GM23248 (cell line): Measurements from ENCODE around the gene C1R. TPM values are rescaled to one million over a fixed set of nuclear protein-coding genes. Genes with fewer than 3 reads are reported as not detected.

Experiments
- DNase-seq: peaks from one replicate; pipeline ENCODE4 v3.0.0-alpha.2; 2015
- H2AFZ ChIP-seq: fragments of 200-600 bp; sonication (generic); 2 replicates; pipeline ENCODE4 v1.6.1; 2016; ENCODE audit warnings: antibody characterized with exemption
- H3F3A ChIP-seq: fragments of 200-600 bp; sonication (generic); 2 replicates; pipeline ENCODE4 v1.6.1; 2016; ENCODE audit warnings: mild to moderate bottlenecking, antibody characterized with exemption, mixed run types; ENCODE audit not compliant: insufficient read depth
- H3K27ac ChIP-seq: fragments of 200-600 bp; sonication (generic); 2 replicates; pipeline ENCODE4 v1.5.1; 2016; ENCODE audit warnings: mild to moderate bottlenecking
- H3K27me3 ChIP-seq: fragments of 200-600 bp; sonication (generic); replicated peaks from 2 replicates; pipeline ENCODE4 v1.6.1; 2016; ENCODE audit warnings: mild to moderate bottlenecking; ENCODE audit not compliant: insufficient read depth
- H3K36me3 ChIP-seq: fragments of 200-600 bp; sonication (generic); 2 replicates; pipeline ENCODE4 v1.6.1; 2016; ENCODE audit warnings: low read depth, mild to moderate bottlenecking
- H3K4me1 ChIP-seq: fragments of 200-600 bp; sonication (generic); 2 replicates; pipeline ENCODE4 v1.6.1; 2016; ENCODE audit warnings: mild to moderate bottlenecking; ENCODE audit not compliant: insufficient read depth
- H3K4me2 ChIP-seq: fragments of 200-600 bp; sonication (generic); one replicate; pipeline ENCODE4 v1.6.1; 2016; ENCODE audit warnings: mild to moderate bottlenecking; ENCODE audit not compliant: unreplicated experiment
- H3K4me3 ChIP-seq: fragments of 200-600 bp; sonication (generic); 2 replicates; pipeline ENCODE4 v1.5.1; 2016; ENCODE audit warnings: mild to moderate bottlenecking
- H3K79me2 ChIP-seq: fragments of 200-600 bp; sonication (generic); 2 replicates; pipeline ENCODE4 v1.6.1; 2016; ENCODE audit warnings: mild to moderate bottlenecking; ENCODE audit not compliant: insufficient read depth
- H3K9ac ChIP-seq: fragments of 200-600 bp; sonication (generic); 2 replicates; pipeline ENCODE4 v1.6.1; 2016; ENCODE audit warnings: mild to moderate bottlenecking
- H3K9me2 ChIP-seq: fragments of 200-600 bp; sonication (generic); 2 replicates; pipeline ENCODE4 v1.6.1; 2016; ENCODE audit warnings: mixed run types, mild to moderate bottlenecking, moderate library complexity; ENCODE audit not compliant: insufficient read depth
- H3K9me3 ChIP-seq: fragments of 200-600 bp; sonication (generic); one replicate; pipeline ENCODE4 v1.6.1; 2017; ENCODE audit warnings: low read depth
- H4K20me1 ChIP-seq: fragments of 200-600 bp; sonication (generic); 2 replicates; pipeline ENCODE4 v1.6.0; 2016; ENCODE audit not compliant: insufficient read depth
- EZH2 ChIP-seq: fragments of 200-600 bp; sonication (generic); IDR thresholded peaks from 2 replicates; pipeline ENCODE4 v1.6.1; 2018; ENCODE audit warnings: antibody characterized with exemption, mild to moderate bottlenecking; ENCODE audit not compliant: insufficient read depth, poor library complexity, severe bottlenecking
- EZH2phosphoT487 ChIP-seq: fragments of 200-600 bp; sonication (generic); IDR thresholded peaks from 2 replicates; pipeline ENCODE4 v1.6.1; 2018; ENCODE audit warnings: antibody characterized with exemption, moderate library complexity, mild to moderate bottlenecking, low read depth; ENCODE audit not compliant: insufficient read depth
- WGBS, 2 experiments: methylation state at CpG; one replicate each; pipeline ENCODE4 v1.1.6; 2015 to 2017; ENCODE audit warnings: low lambda C conversion rate in 2 of 2, low coverage in 1 of 2; ENCODE audit errors: missing lambda C conversion rate in 2 of 2; 5-methylcytosine and 5-hydroxymethylcytosine counted together
- in situ Hi-C: fragments of 300-500 bp; cut with MboI; formaldehyde crosslinking; loops from 2 replicates; pipeline ENCODE4 v1.15.0; 2020
- polyA plus RNA-seq: library from polyadenylated mRNA; unstranded; fragments of >200 nt; fragmentation: Nextera tagmentation; extraction: Ambion mirVana; gene quantifications from 2 replicates; pipeline ENCODE4 v1.2.1, GENCODE V29; 2016
- total RNA-seq: library from RNA; depleted of rRNA; stranded (reverse); fragments of >200 nt; shearing (Covaris generic); gene quantifications from 2 replicates; pipeline ENCODE4 v1.2.3, GENCODE V29; 2014

C1R gene
- total and polyA plus RNA-seq, 2 experiments from 2014 or later: 51.1 to 75.0 TPM

DNA sequence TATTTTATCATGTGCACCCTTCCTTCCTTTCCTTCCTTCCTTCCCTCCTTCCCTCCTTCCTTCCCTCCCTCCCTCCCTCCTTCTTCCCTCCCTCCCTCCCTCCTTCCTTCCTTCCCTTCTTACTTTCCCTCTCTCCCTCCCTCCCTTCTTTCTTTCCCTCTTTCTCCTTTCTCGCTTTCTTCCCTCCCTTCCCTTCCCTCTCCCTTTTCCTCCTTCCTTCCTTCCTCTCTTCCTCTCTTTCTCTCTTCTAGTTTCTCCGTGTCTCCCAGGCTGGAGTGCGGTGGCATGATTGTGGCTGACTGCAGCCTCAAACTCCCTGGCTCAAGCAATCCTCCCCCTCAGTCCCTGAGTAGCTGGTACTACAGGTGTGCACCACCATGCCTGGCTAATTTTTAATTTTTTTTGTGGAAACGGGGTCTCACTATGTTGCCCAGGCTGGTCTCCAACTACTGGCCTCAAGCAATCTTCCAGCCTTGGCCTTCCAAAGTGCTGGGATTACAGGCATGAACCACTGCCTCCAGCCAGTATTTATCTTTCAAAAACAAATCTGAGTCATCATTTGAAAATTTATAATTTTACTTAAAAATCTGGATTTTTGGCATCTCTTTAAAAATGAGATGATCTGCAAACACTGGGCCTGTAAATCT, 8.9 kb upstream of the C1R start:
- Histone ChIP-seq H3K4me3 (no peak overlapping the region), H3K79me2 (peaks cover 20% of the 10 kb centered on the region), H3K27me3 (no peaks in the 10 kb centered on the region), H2AFZ (no peak overlapping the region), H3K9ac (no peak overlapping the region), H3K4me2 (no peak overlapping the region), H3K9me2 (no peaks in the 10 kb centered on the region), H3K9me3 (no peaks in the 10 kb centered on the region), H3K36me3 (peaks cover 17% of the 10 kb centered on the region), H3F3A (no peaks in the 10 kb centered on the region), H3K27ac (no peak overlapping the region), H4K20me1 (no peaks in the 10 kb centered on the region), H3K4me1 (no peaks in the 10 kb centered on the region)
- in situ Hi-C loops: no loop called here
- WGBS, 2 experiments: 82 to 85% methylated on average over 4 of the region's 4 CpGs
- no peak for TF ChIP-seq EZH2
- TF ChIP-seq EZH2phosphoT487: no peak
- peak; percentile 15 for DNase-seq

DNA sequence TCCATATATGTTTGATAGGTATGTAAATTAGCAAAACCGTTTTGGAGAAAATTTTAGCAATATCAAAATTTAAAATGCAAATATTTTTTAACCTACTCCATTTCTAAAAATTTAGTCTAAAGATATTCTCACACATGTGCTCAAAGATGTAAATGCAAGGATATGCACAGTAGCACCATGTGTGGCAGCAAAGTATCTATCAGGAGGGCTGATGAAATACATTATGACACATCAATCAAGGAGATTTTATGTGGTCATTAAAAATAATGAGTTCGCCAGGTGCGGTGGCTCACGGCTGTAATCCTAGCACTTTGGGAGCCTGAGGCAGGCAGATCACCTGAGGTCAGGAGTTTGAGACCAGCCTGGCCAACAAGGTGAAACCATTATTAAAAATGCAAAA, 8.0 kb upstream of the C1R start:
- Histone ChIP-seq H3K79me2 (peaks cover 10% of the 10 kb centered on the region), H3K27ac (no peak overlapping the region), H3K9me2 (no peaks in the 10 kb centered on the region), H3K4me3 (no peak overlapping the region), H3K4me1 (no peaks in the 10 kb centered on the region), H3K4me2 (no peak overlapping the region), H3K9ac (no peak overlapping the region), H3K27me3 (no peaks in the 10 kb centered on the region), H2AFZ (no peak overlapping the region), H3F3A (no peaks in the 10 kb centered on the region), H3K9me3 (no peaks in the 10 kb centered on the region), H3K36me3 (peaks cover 17% of the 10 kb centered on the region; the same call in 1 of the 2 replicates), H4K20me1 (no peaks in the 10 kb centered on the region)
- no peak for DNase-seq
- WGBS, 2 experiments: 89 to 90% methylated on average over 4 of the region's 4 CpGs
- TF ChIP-seq EZH2phosphoT487 (no peak), EZH2 (no peak)
- in situ Hi-C loops: no loop called here

DNA sequence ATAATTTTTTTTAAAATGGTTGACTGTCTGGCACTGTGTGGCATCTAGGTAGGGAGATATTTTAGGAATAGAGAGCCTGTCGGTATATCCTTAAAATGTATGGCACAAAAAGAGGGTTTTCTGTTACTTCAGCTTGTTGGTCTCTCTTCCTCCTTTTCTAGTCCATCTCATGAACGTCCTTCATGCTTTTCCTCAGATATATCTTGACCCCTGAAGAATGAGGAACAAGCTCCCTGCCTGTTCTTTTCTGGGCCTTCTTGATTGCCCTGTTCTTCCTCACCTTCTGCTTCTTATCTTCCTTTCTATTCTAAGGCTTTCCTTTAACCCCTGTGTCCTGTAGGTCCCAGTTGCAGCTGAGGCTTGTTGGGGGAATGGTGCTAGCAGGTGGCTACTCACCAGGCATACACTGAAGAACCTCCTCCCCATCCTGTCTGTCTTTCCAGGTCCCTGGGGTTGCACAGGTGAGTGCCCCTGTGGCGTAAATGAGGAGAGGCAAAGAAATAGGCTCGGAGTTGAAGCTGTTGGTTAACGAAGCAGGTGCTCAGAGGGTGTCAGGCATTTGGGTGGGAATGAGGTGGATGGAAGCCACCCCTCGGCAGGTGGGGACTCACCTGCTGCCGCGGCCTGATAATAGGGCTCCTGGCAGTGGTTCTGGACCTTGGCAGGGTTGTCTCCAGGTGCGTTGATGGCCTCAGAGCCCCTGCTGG, 7.2 kb upstream of the C1R start:
- in situ Hi-C loops: no loop called here
- Histone ChIP-seq H3K27me3 (no peaks in the 10 kb centered on the region), H3K9ac (no peak overlapping the region), H3K4me3 (no peak overlapping the region), H2AFZ (no peak overlapping the region), H3K79me2 (0 out of 2 replicates have a peak, but pooled peaks cover 2% of the 10 kb centered on the region), H4K20me1 (no peaks in the 10 kb centered on the region), H3K36me3 (peaks cover 17% of the 10 kb centered on the region; the same call in 1 of the 2 replicates), H3K27ac (no peak overlapping the region), H3K9me3 (no peaks in the 10 kb centered on the region), H3K4me2 (no peak overlapping the region), H3F3A (peaks cover 7% of the 10 kb centered on the region), H3K9me2 (no peaks in the 10 kb centered on the region), H3K4me1 (peaks cover 3% of the 10 kb centered on the region)
- DNase-seq: no peak
- WGBS, 2 experiments: 77 to 81% methylated on average over 9 of the region's 9 CpGs
- TF ChIP-seq EZH2 (no peak), EZH2phosphoT487 (no peak)

DNA sequence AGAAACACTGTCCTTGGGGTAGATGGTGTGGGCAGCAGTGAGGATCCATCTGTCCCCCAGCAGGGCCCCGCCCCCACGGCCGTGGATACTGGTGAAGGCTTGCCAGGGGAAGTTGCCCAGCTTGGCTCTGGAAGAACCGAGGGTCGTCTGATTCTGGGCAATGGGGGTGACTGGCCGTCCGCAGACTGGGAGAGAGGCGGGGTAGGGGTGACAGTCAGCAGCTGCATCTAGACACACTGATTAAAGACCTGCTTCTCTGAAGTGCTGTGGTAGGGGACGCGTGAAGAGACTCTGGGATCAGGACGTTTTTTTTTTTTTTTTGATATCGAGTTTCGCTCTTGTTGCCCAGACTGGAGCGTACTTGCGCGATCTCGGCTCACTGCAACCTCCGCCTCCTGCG, 4.7 kb upstream of the C1R start:
- 80% methylated on average over 16 to 19 of the region's 19 CpGs for WGBS, 2 experiments
- in situ Hi-C loops: no loop called here

More for the DNA sequence above, 4.7 kb upstream of the C1R start:
- no peak overlapping the region for H3K4me3 ChIP-seq
- peaks cover 15% of the 10 kb centered on the region; the same call in 1 of the 2 replicates for H3K36me3 ChIP-seq
- DNase-seq: no peak
- peaks cover 25% of the 10 kb centered on the region for H3F3A ChIP-seq
- H3K9me3 ChIP-seq: no peaks in the 10 kb centered on the region
- no peaks in the 10 kb centered on the region for H3K9me2 ChIP-seq
- H3K27me3 ChIP-seq: no peaks in the 10 kb centered on the region
- H3K4me2 ChIP-seq: no peak overlapping the region
- H4K20me1 ChIP-seq: no peaks in the 10 kb centered on the region
- H3K79me2 ChIP-seq: no peaks in the 10 kb centered on the region
- no peak overlapping the region for H3K9ac ChIP-seq
- H3K4me1 ChIP-seq: peaks cover 15% of the 10 kb centered on the region
- H2AFZ ChIP-seq: no peak overlapping the region
- no peak overlapping the region for H3K27ac ChIP-seq
- TF ChIP-seq EZH2: no peak
- no peak for TF ChIP-seq EZH2phosphoT487
